SKM-1 treated with dmso at 0.1 percent for 144 hours (cell line): Measurements from ENCODE around the gene MORN1.

Experiments
- DNase-seq: peaks from one replicate; lab custom pipeline; 2025; ENCODE audit not compliant: unreplicated experiment; lab: John Stamatoyannopoulos, UW

The MORN1 gene

DNA sequence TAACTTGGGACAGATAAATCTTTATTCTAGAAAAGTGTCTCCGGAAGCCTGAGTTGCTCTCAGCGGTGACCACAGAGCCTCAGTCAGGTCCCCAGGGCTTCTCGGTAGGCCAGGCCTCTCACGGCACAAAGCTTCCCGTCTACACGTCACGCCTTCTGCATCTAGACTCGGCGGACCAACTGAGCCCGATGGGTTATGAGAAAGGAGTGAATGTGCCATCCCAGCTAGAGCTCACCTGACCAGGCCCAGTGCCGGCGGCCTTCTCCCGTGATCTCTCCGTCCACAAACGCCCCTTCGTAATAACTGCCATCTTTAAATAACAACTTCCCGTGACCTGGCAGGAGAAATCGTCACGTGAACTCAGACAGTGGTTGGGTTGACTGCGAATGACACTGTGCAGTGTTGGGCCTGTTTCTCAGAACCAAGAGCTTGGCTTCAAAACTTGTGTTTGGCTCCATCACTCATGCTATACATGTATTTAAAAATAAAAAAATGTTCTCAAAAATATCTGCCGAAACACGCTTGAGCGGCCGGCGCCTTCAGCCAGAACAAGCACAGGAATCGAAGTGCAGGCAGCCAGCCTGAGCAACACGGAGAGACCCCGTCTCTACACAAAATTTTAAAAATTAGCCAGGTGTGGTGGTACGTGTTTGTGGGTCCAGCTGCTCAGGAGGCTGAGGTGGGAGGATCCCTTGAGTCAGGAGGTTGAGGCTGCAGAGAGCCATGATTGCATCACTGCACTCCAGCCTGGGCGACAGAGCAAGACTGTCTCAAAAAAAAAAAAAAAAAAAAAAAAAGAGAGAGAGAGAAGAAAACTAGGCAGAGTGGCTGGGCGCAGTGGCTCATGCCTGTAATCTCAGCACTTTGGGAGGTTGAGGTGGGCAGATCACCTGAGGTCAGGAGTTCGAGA, 3.1 kb downstream of the MORN1 start:
- no peak for DNase-seq

GRCh38 chr1:2386636-2387611, 4.4 kb downstream of the MORN1 start:
- no peak for DNase-seq

GRCh38 chr1:2385606-2386280, 5.6 kb downstream of the MORN1 start:
- no peak for DNase-seq

DNA sequence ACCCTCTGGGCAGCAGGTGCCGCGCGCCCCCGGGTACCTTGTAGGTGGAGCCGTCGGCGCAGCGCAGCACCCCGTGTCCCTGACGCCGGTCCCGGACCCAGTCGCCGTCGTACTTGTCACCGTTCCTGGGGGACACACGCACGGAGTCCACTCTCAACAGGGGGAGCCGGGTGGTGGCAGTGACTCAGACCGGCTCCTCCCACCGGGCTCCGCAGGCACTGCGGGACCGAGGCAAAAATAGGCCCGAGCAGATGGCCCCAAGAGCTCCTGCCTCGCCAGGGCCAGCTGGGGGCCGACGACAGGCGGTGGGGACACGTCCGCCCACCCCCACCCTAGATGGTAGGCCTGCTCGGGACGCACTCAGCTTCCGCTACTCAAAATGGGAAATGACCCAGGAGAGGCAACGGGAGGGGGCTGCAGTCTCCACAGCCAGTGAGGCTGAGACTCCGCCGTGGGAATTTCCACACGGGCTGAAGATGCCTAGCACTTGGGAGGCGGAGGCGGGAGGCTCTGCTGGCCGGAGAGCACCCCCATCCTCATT, 6.3 kb downstream of the MORN1 start:
- no peak for DNase-seq

DNA sequence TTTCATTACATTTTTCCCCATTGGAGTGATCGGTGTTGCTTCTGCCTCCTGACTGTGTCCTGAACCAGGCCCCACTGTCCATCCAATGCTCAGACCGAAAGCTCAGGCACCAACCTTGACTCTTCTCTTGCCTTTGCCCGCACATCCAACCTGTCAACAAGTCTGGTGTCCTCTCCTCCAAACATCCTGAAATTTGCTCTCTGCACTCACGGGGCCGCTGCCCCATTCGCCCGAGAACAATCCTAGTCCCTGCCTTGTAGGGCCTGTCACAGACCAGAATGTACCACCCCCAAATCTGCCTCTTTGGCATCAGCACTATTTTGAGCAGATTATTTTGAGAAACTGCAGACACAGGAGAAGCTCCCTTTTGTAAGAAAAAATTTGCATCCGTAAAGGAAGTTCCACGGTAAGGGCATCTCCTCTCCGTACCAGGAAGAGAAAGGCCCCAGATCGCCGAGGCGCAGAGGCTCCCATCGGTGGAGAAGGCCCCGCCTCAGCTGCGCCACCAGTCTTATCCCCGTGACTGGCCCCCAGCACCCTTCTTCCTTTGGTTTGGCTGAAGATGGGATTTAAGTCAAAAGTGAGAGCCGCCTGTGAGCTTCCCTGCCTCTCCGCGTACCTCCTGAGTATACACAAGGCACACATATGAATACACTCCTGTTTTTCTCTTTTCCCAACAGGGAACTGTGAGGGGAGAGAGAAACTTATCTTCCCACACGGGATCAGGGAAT, 7.1 kb downstream of the MORN1 start:
- DNase-seq: no peak

DNA sequence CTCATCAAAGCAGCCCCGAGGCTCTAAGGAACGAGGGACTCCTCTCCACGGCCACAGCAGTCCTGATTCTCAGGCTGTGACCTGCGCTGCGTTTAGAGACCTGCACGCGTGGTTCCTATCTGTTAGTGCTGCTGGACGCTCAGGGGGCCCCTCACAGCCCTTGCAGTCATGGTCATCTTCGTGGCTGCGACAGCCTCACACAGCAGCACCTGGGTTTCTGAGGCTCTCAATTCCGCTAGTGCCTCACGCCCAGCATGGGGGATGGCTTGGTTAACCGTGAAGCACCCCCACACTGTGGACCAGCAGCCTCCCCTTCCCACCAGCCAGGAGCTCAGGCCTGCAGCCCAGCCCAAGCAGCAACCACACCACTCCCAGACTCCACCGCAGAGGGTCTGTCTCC, 7.8 kb downstream of the MORN1 start:
- no peak for DNase-seq

DNA sequence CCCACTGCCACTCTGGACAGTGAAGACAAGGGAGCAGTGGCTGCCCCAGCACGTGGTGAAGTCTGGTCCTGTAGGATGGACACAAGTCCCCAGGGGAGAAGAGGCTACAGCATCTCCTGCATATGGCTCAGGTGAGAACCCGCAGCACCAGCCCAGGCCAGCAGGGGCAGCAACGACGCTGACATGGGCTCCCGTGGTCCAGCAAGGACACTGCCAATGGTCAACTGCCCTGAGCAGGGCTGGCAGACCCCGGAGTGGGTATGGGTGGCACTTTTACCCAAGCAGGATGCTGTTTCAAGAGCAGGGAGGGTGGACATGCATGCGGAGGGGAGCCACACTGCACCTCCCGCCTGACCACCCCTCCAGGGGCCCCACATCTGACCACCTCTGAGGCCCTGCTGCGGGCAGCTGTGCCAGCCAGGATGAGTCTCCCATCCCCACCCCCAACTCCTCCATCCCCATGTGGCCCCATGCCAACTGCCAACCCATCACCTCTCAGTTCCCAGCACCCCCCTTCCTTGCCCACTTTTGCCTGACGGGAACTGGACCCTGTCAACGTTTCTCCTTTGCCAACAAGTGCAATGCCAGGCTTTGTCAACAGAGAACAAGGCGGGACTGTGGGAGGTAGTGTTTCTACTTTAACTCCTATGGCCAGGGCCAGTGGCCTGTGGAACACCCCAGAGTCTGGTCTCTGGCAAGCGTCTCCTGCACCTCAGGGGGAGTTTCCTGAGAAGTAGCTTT, 8.6 kb downstream of the MORN1 start:
- DNase-seq: no peak

GRCh38 chr1:2381741-2382620, 9.4 kb downstream of the MORN1 start:
- DNase-seq: peak; percentile 45

GRCh38 chr1:2380816-2381591, 10.3 kb downstream of the MORN1 start:
- DNase-seq: no peak

DNA sequence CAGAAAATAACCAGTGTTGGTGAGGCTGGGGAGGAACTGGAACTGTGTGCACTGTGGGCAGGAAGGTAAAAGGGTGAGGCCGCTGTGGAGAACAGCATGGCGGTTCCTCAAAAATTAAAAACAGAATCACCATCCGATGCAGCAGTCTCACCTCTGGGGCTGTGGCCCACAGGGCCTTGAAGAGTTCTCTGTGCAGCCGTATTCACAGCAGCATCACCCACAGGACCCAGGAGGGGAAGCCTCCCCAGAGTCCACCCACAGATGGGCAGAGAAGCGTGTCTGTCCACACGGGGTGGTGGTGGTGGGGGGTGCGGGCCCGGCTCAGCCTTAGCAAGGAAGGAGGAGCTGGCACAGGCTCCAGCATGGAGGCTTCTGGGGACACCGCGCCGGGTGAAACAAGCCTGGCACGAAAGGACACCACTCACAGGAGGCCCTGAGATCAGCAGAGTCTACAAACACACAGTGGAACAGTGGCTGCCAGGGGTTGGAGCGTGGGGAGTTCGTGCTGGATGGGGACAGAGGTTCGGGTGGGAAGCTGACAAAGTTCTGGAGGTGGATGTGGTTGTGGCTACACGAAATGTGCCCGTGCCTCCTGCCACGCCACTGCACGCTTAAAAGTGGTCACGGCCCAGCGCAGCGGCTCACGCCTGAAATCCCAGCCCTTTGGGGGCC, 11.5 kb downstream of the MORN1 start:
- no peak for DNase-seq

GRCh38 chr1:2378956-2379732, 12.2 kb downstream of the MORN1 start:
- DNase-seq: no peak

DNA sequence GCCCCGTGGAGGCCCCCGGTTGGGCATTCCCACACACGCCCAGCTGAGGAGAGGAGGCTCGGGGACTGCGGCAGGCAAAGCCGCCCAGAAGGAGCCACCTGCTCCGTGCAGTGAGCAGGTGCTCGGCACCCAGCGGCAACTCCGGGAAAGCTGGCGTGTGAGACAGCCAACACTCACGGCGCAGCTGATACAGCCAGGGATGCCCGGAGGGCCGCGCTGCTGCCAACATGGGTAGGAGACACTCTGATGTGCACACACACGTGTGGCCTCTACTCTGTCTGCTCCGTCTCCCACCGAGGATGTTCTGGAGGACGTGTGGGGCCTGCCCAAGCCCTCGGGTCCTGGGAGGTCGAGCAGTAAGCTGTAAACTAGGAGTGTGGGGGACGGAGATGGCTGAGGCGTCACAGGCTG, 12.9 kb downstream of the MORN1 start:
- no peak for DNase-seq

- DNase-seq: no peak
These were observed 13.5 kb downstream of the MORN1 start for GRCh38 chr1:2377751-2378440.

DNA sequence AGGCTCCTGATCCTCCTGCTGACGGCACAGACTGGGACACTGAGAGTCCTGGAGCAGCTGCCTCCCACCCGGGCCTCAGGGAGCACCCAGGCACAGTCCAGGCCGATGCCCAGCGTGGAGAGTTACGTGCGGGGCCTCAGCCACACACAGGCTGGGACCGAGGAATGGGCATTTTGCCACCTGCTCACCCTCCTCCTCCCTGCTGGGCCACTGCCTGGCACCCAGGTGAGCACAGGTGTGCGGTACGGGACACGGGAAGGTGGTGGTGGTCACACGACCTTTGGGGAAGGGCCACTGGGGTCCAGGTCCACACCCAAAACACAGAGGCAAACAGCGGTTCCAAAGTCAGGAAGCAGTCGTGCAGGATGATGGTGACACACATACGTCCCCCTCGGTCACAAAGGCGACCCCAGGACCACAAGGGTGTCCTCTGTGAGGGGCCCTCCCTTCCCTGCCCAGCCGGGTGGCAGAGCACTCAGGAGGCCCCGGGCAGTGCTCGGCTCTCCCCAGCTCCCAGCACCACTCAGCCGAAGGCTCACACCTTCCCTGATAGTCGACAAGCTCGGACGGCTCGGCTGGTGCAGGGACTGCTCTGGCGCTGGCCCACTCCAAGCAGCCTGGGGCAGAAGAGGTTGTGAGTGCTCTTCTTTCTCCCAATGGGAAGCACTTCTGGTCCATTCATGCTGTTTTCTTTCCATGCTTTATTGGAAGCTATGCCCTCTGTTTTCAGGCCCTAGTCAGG, 14.3 kb downstream of the MORN1 start:
- no peak for DNase-seq

DNA sequence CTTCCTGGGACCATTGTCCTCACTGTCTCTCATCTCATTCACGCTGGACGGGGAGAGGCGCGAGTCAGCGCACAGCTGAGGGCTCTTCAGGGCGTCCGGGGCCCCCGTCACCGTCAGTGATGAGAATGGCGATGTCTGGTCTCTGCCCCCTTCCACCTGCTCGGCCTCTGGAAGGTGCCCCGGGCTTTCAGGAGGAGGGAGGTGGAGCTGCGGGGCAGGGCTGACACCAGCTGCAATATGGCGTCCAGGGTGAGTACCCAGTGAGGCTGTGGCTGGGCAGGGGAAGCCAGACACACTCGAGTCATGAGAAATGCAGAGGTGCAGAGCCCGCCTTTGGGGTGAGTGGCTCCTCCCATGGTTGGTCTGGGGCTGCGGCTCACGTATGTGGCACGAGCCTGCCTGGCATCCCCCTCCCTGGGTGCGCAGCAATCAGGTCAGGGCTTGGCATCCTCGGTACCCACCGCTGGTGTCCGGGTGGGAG, 15.1 kb downstream of the MORN1 start:
- DNase-seq: no peak
